ENCODE results near the gene LDLRAD4. TPM values are rescaled to one million over a fixed set of nuclear protein-coding genes. Genes with fewer than 3 reads are reported as not detected.

Gene LDLRAD4
- total RNA-seq, 4 donors from 2014 or later: 2.7 to 22.5 (median 10.8) TPM

- no peak for TF ChIP-seq CTCF (IDR thresholded peaks at IDR 0.05)
- no peak for TF ChIP-seq POLR2A (IDR thresholded peaks at IDR 0.05)
- peak in 1 of 2 donors; percentile 87 for DNase-seq (ENCODE audit: low spot score in 2 of 2)
- WGBS, 2 donors: 46 to 48% methylated on average over 10 of the region's 10 CpGs
- intact Hi-C loops (cut with DNase I; ENCODE audit: low total_unique reads): no loop called here
- H3K4me3 ChIP-seq (ENCODE audit: low read depth, poor library complexity, severe bottlenecking): no peak overlapping the region
Observed at GRCh38 chr18:13269521-13270011, 51.0 kb downstream of the LDLRAD4 start.

GRCh38 chr18:13270279-13270855 is 51.8 kb downstream of the LDLRAD4 start:
- intact Hi-C loops (cut with DNase I; ENCODE audit: low total_unique reads): no loop called here
- TF ChIP-seq CTCF (IDR thresholded peaks at IDR 0.05): no peak
- TF ChIP-seq POLR2A (IDR thresholded peaks at IDR 0.05): no peak
- 90% methylated on average over 11 of the region's 11 CpGs for WGBS, 2 donors
- peak in 1 of 2 donors; percentile 60 for DNase-seq (ENCODE audit: low spot score in 2 of 2)
- H3K4me3 ChIP-seq (ENCODE audit: low read depth, poor library complexity, severe bottlenecking): no peak overlapping the region

GRCh38 chr18:13271302-13271911 is 52.8 kb downstream of the LDLRAD4 start:
- DNase-seq (ENCODE audit: low spot score in 2 of 2): peak in 1 of 2 donors; percentile 68
- no peak for TF ChIP-seq CTCF (IDR thresholded peaks at IDR 0.05)
- TF ChIP-seq POLR2A (IDR thresholded peaks at IDR 0.05): no peak
- 91 to 96% methylated on average over 16 of the region's 16 CpGs for WGBS, 2 donors
- intact Hi-C loops (cut with DNase I; ENCODE audit: low total_unique reads): no loop called here
- H3K4me3 ChIP-seq (ENCODE audit: low read depth, poor library complexity, severe bottlenecking): no peak overlapping the region

GRCh38 chr18:13272416-13272815 is 53.9 kb downstream of the LDLRAD4 start:
- no peak overlapping the region for H3K4me3 ChIP-seq (ENCODE audit: low read depth, poor library complexity, severe bottlenecking)
- intact Hi-C loops (cut with DNase I; ENCODE audit: low total_unique reads): no loop called here
- DNase-seq (ENCODE audit: low spot score in 2 of 2): peak in 1 of 2 donors; percentile 72
- TF ChIP-seq CTCF (IDR thresholded peaks at IDR 0.05) (no peak), POLR2A (IDR thresholded peaks at IDR 0.05) (no peak)
- 93 to 94% methylated on average over 13 to 14 of the region's 14 CpGs for WGBS, 2 donors

- intact Hi-C loops (cut with DNase I; ENCODE audit: low total_unique reads): no loop called here
- DNase-seq (ENCODE audit: low spot score in 2 of 2): peak in 1 of 2 donors; percentile 80
- no peak overlapping the region for H3K4me3 ChIP-seq (ENCODE audit: low read depth, poor library complexity, severe bottlenecking)
- TF ChIP-seq POLR2A (IDR thresholded peaks at IDR 0.05): no peak
- TF ChIP-seq CTCF (IDR thresholded peaks at IDR 0.05): no peak
- 75 to 81% methylated on average over 9 of the region's 9 CpGs for WGBS, 2 donors
Observed at GRCh38 chr18:13273800-13274199, 55.2 kb downstream of the LDLRAD4 start.

All from lower leg skin (tissue), 4 donors.